COLO668 (cell line): ENCODE results near the gene RUSC2.
"Not testable (repeated sequence)": the region's sequence is repeated elsewhere in the genome, so short reads cannot be mapped to it uniquely, and the experiment has no call there.

ENCODE experiments used
- DNase-seq: peaks from one replicate; lab custom pipeline; 2025; ENCODE audit not compliant: unreplicated experiment; lab: John Stamatoyannopoulos, UW

The RUSC2 gene

DNA sequence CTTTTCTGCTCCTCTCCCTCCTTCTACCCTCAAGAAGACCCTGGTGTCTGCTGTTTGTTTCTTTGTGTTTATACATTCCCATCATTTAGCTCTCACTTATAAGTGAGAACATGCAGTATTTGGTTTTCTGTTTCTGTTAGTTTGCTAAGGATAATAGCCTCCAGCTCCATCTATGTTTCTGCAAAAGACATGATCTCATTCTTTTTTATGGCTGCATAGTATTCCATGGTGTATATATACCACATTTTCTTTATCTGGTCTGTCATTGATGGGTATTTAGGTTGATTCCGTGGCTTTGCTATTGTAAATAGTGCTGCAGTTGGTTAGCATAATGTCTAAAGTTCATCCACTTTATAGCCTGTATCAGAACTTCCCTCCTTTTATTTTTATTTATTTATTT is 3.2 kb downstream of the RUSC2 start:
- not testable (repeated sequence) for DNase-seq

DNA sequence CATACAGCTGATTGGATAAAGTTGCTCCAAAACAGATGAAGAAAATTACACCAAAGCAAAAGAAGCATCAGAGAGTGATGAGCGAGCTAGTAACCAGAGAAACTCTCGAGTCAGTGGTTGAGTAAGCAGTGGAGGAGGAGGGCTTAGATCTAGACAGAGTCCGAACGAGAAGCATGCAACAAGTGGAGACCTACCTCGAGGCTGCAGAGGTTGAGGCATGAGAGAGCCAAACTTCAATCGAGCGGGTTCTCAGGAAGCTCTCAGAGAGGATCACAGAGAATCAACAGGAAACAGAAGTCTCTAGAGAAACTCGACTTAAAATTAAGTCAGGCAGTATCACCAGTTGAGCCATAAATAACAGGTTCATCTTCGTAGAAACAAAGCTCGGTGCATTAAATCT is 6.1 kb downstream of the RUSC2 start:
- no peak for DNase-seq

- DNase-seq: not testable (repeated sequence)
Observed at GRCh38 chr9:35498245-35498644, 8.3 kb downstream of the RUSC2 start.

DNA sequence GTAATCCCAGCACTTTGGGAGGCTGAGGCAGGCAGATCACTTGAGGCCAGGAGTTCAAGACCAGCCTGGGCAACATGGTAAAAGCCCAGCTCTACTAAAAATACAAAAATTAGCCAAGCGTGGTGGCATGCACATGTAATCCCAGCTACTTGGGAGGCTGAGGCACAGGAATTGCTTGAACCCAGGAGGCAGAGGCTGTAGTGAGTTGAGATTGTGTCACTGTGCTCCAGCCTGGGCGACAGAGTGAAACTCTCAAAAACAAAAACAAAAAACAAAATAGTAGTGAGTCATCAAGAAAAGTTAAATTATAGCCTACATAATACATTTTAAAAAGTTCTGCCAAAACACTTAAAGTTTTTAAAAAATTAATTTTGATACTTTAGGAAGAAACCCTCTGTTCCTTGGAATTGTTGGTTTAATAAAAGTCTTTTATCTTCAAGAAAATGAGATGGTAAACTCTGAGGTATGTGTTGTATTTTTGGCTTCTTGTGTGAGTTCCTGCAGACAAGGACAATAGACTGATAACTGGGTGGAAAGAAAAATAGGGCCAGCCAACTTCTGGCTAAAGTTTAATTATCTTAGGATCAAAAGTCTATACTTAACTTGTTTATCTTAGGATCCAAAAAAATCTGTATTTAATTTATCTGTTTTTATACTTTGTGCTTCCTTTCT is 9.3 kb downstream of the RUSC2 start:
- no peak for DNase-seq

DNA sequence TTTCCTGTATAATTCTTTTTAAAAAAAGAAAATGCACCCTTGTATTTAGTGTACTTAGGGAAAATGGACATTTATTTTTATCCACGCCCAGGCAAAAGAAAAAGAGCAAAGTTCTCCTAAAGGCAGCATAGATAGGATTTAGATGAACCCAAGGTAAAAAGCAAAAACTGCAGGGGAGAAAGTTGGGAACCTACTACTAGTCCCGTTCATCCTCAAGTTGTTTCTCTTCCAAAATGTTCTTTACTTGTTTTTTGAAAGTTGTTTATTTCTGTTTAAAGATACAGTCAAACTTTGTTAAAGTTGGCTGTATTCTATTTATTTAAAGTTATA is 9.8 kb downstream of the RUSC2 start:
- no peak for DNase-seq

- no peak for DNase-seq
Observed at GRCh38 chr9:35500130-35500748, 10.3 kb downstream of the RUSC2 start.

- no peak for DNase-seq
Observed at GRCh38 chr9:35501946-35502345, 12.0 kb downstream of the RUSC2 start.

- no peak for DNase-seq
Observed at GRCh38 chr9:35506359-35506758, 16.4 kb downstream of the RUSC2 start.

DNA sequence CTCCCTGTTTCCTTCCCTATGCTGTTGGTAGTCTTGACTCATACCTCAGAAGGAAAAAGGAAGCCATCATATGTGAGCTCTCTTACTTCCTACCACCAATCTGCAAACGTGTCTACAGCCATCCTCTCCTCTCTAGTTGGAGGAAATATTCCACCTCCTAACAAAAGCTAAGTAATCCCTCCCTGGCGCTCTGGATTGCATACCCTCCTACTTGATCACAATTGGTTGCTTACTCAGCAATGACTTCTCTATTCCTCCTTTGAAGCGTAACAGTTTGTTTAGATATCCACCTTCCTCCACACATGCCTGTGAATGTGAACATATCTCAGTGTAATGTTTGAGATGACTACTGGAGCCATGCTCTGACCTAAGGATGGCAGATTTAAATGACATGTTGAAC is 18.2 kb downstream of the RUSC2 start:
- no peak for DNase-seq

- DNase-seq: no peak
Observed at GRCh38 chr9:35510383-35510753, 20.5 kb downstream of the RUSC2 start.

- DNase-seq: no peak
Observed at GRCh38 chr9:35510754-35511428, 21.0 kb downstream of the RUSC2 start.

DNA sequence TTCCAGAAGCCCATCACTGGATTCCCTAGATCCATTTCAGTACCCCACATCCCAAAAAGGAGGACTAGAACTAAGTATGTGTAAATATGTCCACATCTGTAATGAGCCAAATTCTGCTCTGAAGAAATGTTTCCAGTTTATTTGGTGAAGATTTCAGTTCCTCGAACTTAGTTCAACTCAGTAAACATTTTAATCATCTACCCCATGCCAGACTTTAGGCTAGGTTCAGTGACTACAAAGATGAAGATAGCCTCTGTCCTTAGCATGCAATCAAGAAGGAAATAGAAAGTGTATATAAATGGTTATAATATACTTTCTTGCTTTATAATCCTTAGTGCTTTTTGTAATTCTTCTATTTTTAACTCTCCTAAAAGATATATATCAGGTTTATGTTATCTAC is 21.5 kb downstream of the RUSC2 start:
- DNase-seq: no peak

DNA sequence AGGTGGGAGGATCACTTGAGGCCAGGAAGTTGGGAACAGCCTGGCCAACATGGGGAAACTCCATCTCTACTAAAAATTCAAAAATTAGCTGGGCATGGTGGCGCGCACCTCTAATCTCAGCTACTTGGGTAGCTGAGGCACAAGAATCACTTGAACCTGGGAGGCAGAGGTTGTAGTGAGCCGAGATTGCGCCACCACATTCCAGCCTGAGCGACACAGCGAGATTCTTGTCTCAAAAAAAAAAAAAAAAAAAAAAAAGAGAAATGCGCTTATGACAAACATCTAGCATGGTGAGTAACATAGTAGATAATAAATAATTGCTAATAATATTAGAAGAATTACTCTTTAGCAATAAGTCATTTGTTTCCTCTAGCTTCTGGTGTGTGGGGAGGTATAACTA is 25.9 kb downstream of the RUSC2 start:
- DNase-seq: no peak

GRCh38 chr9:35516479-35516878 is 26.6 kb downstream of the RUSC2 start:
- no peak for DNase-seq

GRCh38 chr9:35517131-35517530 is 27.2 kb downstream of the RUSC2 start:
- DNase-seq: no peak

- no peak for DNase-seq
Observed at GRCh38 chr9:35517552-35518224, 27.8 kb downstream of the RUSC2 start.

DNA sequence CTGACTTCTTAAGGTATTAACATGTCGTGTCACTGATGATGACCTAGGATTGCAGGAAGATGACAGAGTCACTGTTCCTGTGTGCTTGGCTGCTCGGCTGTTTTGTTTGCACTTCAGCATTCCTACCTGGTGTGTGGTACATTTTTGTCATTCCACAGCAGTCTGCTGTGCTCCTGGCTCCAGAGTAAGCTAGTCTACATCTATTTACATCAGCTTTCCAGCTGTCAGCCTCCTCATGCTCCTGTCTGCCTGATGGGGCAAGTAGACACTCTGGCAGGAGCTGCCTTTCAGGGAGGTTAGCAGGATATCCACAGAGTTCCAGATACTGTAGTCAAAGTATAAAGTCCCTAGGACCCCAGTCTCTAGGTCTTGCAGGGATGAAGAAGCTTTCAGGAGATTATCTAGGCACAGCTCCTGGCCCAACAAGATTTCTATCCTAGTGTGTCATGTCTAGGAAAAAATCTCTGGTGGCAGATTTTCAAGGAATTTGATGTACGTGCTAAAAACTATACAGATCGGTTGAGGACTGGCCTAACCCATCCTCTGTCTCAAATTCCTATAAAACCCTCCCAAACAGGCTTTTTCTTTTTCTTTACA is 28.4 kb downstream of the RUSC2 start:
- no peak for DNase-seq

GRCh38 chr9:35518981-35519679 is 29.2 kb downstream of the RUSC2 start:
- no peak for DNase-seq

GRCh38 chr9:35519692-35520363 is 29.9 kb downstream of the RUSC2 start:
- DNase-seq: no peak

DNA sequence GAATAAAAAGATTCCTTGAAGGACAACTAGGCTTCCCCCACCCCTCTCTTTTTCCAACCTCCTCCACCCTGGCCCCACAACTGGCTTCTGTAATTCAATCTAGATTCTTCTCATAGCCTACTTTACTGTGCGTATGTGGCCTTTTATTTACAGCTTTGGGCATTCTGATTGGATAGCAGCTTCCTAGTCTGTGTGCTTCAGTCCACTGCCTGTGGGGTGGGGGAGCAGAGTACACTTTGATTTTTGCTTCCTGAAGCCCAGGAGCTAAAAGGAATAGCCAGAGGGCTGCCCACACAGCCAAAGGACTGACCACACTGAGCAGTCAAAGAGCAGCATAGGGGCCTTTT is 30.4 kb downstream of the RUSC2 start:
- DNase-seq: no peak

DNA sequence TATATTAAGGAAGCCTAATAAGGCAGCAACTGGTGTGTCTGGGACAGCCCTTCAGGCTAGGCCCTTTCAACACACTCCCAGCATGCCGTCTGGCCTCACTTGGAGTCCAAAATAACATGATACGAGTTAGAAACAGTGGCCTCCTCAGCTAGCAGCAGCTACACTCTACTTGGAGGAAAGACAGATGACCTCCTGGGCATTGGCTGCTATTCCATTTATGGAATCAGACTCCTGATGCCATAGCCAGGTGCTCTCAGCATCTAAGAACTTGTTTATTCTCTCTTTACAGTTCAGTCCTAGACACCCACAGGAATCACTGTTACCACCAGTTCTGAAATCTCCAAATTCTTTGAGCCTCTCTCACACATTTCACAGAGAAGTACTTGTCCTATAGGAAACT is 31.8 kb downstream of the RUSC2 start:
- no peak for DNase-seq
